Measurements from ENCODE around the gene ENG.

The ENG gene

GRCh38 chr9:127878001-127878651 lies 23.7 kb upstream of the ENG start:
- Histone ChIP-seq H3K27ac (peak overlapping the region; percentile 73 to 93), H3K4me3 (peak overlapping the region; percentile 79)
- DNase-seq (ENCODE audit: low spot score) = no peak
- TF ChIP-seq CTCF (IDR thresholded peaks at IDR 0.05) = no peak

- no peak for TF ChIP-seq CTCF (IDR thresholded peaks at IDR 0.05)
- DNase-seq (ENCODE audit: low spot score) = peak; percentile 90
- Histone ChIP-seq H3K27ac (peak within 1 kb of the TSS; percentile 73 to 93), H3K4me3 (peak within 1 kb of the TSS; percentile 79)
Measured at GRCh38 chr9:127877566-127877998, 23.1 kb upstream of the ENG start, which contains the start of gene AK1. AK1 (minus strand) TSS chr9:127877675; CDS start chr9:127874617, 3,058 bp downstream.

GRCh38 chr9:127876764-127877562 lies 22.5 kb upstream of the ENG start:
- peak overlapping the region; percentile 73 to 93 for H3K27ac ChIP-seq
- TF ChIP-seq CTCF (IDR thresholded peaks at IDR 0.05) = no peak
- peak overlapping the region; percentile 79 for H3K4me3 ChIP-seq
- no peak for DNase-seq (ENCODE audit: low spot score)

GRCh38 chr9:127876026-127876763 lies 21.7 kb upstream of the ENG start:
- Histone ChIP-seq H3K27ac (peak overlapping the region; percentile 73 to 93), H3K4me3 (peak overlapping the region; percentile 79)
- no peak for TF ChIP-seq CTCF (IDR thresholded peaks at IDR 0.05)
- no peak for DNase-seq (ENCODE audit: low spot score)

GRCh38 chr9:127875306-127875966 lies 21.0 kb upstream of the ENG start:
- no peak for TF ChIP-seq CTCF (IDR thresholded peaks at IDR 0.05)
- Histone ChIP-seq H3K27ac (peak overlapping the region; percentile 73 to 93), H3K4me3 (peak overlapping the region; percentile 79)
- no peak for DNase-seq (ENCODE audit: low spot score)

GRCh38 chr9:127874301-127875221 lies 20.1 kb upstream of the ENG start:
- H3K4me3 ChIP-seq = peak overlapping the region; percentile 79
- H3K27ac ChIP-seq = peak overlapping the region; percentile 73 to 93
- no peak for TF ChIP-seq CTCF (IDR thresholded peaks at IDR 0.05)
- no peak for DNase-seq (ENCODE audit: low spot score)
